Measurements from ENCODE around the gene LRRC75B. TPM values are rescaled to one million over a fixed set of nuclear protein-coding genes. Genes with fewer than 3 reads are reported as not detected.

LRRC75B gene
- total and polyA plus RNA-seq, 2 of the 13 experiments (the other 11 are each of a cell fraction or from before 2014, with no cell fraction given): 11.8 to 34.8 TPM

GRCh38 chr22:24555165-24556039 lies 37.5 kb downstream of the LRRC75B start, which contains the start of gene SNRPD3 (continued):
- peak; percentile 88 for TF ChIP-seq IRF2 (CRISPR knock-in tag; IDR thresholded peaks at IDR 0.05)
- TF ChIP-seq PTBP1 (IDR thresholded peaks at IDR 0.05; ENCODE audit: low read depth, low read length, poor library complexity, severe bottlenecking): peak; percentile 35
- TF ChIP-seq ZNF274 (CRISPR knock-in tag; IDR thresholded peaks at IDR 0.05): peak; percentile 81; the same call in 1 of the 2 replicates
- peak; percentile 17; the same call in 1 of the 2 replicates for TF ChIP-seq NR2F2 (IDR thresholded peaks at IDR 0.05; ENCODE audit: borderline replicate concordance, low read depth)
- peak; percentile 78; the same call in 1 of the 2 replicates for TF ChIP-seq HMGXB3 (CRISPR knock-in tag; IDR thresholded peaks at IDR 0.05; ENCODE audit: borderline replicate concordance)
- TF ChIP-seq ZNF883 (CRISPR knock-in tag; IDR thresholded peaks at IDR 0.05; ENCODE audit: not compliant biosample characterization): peak; percentile 94
- 0 out of 2 replicates have a peak, but pooled peaks have one; percentile 15 for TF ChIP-seq GPN1 (CRISPR knock-in tag; IDR thresholded peaks at IDR 0.05; ENCODE audit: borderline replicate concordance)
- no peak for TF ChIP-seq ZNF230 (CRISPR knock-in tag; IDR thresholded peaks at IDR 0.05)
- TF ChIP-seq RBAK (CRISPR knock-in tag; IDR thresholded peaks at IDR 0.05): no peak
- TF ChIP-seq CENPT (CRISPR knock-in tag; IDR thresholded peaks at IDR 0.05; ENCODE audit: low read depth): no peak
- TF ChIP-seq KIAA2018 (CRISPR knock-in tag; IDR thresholded peaks at IDR 0.05; ENCODE audit: borderline replicate concordance): 0 out of 2 replicates have a peak, but pooled peaks have one; percentile 67
- TF ChIP-seq TFDP1 (CRISPR knock-in tag; IDR thresholded peaks at IDR 0.05; ENCODE audit: borderline replicate concordance): peak; percentile 84; the same call in 1 of the 2 replicates
- peak; percentile 62; the same call in 1 of the 2 replicates for TF ChIP-seq WIZ (CRISPR knock-in tag; IDR thresholded peaks at IDR 0.05)
- TF ChIP-seq TOE1 (CRISPR knock-in tag; IDR thresholded peaks at IDR 0.05): peak; percentile 90

All from HepG2 (cell line).